Upper lobe of left lung (tissue), 4 donors: ENCODE measurements around the gene HDAC5.

ENCODE experiments used
- EP300 ChIP-seq, 4 donors: sonication (generic); formaldehyde crosslinking; IDR thresholded peaks; one replicate each; pipeline ENCODE4 v1.5.1; 2017; ENCODE audit warnings: antibody characterized with exemption in 4 of 4, control low read depth in 2 of 4
- POLR2A ChIP-seq, 4 donors: fragments of 450-650 bp; IDR thresholded peaks; one replicate each; pipeline ENCODE4 v1.5.1; 2016 to 2017; ENCODE audit warnings: antibody characterized with exemption in 4 of 4, mild to moderate bottlenecking in 2 of 4
- POLR2AphosphoS5 ChIP-seq, 2 donors: sonication (generic); formaldehyde crosslinking; IDR thresholded peaks; one replicate each; pipeline ENCODE4 v1.5.1; 2017; ENCODE audit warnings: antibody characterized with exemption in 2 of 2
- TF ChIP-seq, protein P1 (sequence below), 6 experiments: fragments of 450-650 bp in 4 of 6; fragments of 200-600 bp in 2 of 6; sonication (generic) in 2 of 6; IDR thresholded peaks; one replicate each; pipeline ENCODE4 v1.5.1; 2016 to 2019; ENCODE audit warnings: antibody characterized with exemption in 6 of 6

DNA sequence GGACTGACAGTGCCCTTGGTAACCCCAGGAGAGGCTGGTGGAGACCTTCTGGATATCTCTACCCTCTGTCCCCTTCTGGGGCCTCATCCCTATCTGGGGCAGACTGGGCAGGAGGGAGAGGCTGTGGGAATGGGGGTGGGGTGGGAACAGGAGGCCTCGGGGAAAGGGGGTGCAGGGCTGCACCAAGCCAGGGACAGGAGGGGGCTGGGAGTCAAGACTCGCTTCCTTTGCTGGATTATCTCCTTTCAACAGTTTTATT lies 28.1 kb downstream of the HDAC5 start:
- TF ChIP-seq POLR2AphosphoS5 (IDR thresholded peaks at IDR 0.05): no peak
- TF ChIP-seq, protein P1, sequence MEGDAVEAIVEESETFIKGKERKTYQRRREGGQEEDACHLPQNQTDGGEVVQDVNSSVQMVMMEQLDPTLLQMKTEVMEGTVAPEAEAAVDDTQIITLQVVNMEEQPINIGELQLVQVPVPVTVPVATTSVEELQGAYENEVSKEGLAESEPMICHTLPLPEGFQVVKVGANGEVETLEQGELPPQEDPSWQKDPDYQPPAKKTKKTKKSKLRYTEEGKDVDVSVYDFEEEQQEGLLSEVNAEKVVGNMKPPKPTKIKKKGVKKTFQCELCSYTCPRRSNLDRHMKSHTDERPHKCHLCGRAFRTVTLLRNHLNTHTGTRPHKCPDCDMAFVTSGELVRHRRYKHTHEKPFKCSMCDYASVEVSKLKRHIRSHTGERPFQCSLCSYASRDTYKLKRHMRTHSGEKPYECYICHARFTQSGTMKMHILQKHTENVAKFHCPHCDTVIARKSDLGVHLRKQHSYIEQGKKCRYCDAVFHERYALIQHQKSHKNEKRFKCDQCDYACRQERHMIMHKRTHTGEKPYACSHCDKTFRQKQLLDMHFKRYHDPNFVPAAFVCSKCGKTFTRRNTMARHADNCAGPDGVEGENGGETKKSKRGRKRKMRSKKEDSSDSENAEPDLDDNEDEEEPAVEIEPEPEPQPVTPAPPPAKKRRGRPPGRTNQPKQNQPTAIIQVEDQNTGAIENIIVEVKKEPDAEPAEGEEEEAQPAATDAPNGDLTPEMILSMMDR (IDR thresholded peaks at IDR 0.05): no peak
- no peak for TF ChIP-seq EP300 (IDR thresholded peaks at IDR 0.05)
- no peak for TF ChIP-seq POLR2A (IDR thresholded peaks at IDR 0.05)
